NCI-H1436 treated with DMSO at 0.1 percent for 48 hours (cell line): ENCODE data around the gene TREM1.
A peak's percentile ranks its signal among the peaks of the same experiment; 100 is the strongest.
"Not testable (repeated sequence)": the region's sequence is repeated elsewhere in the genome, so short reads cannot be mapped to it uniquely, and the experiment has no call there.

Source experiments
- DNase-seq: peaks from one replicate; lab custom pipeline; 2025; lab: John Stamatoyannopoulos, UW

Gene TREM1

DNA sequence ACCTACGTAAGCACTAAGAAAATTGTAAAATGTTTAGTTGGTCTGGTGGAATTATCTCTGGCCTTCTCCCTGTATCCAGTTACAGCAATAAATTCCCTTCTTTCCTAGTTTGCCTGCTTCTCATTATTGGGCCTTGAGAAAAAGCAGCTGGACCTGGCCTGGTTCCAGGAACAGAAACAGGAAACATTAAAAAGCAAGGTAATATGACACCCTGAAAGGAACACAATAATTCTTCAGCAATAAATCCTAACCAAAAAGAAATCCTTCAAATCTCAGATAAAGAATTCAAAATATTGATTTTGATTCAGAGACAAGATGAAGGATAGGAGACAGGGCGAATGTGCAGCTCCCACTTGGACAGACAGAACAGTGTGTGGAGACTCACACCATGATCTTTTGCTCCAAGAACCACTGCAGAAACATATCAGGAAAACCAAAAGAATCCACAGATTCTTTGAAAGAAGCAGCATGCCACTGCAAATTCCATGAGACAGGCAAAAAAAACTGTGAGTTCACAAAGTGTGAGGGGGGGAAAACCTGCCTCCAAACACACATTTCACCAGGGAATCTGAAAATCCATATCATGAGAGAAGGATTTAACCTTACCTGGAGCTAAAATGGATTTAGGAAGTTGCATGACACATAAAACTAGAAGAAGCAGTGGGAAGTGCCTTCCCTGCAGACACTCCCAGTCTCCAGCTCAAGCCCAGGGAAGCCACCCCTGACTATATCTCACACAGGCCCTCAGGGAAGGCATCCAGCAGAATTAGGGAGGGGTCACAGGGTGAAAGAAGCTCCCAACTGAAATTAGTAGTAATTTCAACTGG, 28.9 kb downstream of the TREM1 start:
- no peak for DNase-seq

DNA sequence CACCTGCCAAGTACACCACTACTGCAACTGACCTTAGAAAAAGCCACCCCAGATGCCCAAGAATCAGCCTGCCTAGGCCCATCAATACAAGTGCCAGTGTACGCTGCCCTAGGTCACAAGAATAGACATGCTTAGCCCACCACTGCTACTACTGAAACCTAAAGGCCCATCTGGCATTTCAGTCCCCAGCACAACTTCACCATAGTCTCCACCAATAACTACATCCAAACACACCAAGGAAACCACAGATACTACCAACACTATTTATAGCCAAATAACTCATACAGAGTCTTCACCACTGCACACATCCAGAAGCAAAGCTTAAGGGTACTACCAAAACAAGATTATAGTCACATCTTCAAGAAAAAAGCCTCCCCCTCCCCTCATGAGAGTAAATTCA, 30.1 kb downstream of the TREM1 start:
- DNase-seq = no peak

DNA sequence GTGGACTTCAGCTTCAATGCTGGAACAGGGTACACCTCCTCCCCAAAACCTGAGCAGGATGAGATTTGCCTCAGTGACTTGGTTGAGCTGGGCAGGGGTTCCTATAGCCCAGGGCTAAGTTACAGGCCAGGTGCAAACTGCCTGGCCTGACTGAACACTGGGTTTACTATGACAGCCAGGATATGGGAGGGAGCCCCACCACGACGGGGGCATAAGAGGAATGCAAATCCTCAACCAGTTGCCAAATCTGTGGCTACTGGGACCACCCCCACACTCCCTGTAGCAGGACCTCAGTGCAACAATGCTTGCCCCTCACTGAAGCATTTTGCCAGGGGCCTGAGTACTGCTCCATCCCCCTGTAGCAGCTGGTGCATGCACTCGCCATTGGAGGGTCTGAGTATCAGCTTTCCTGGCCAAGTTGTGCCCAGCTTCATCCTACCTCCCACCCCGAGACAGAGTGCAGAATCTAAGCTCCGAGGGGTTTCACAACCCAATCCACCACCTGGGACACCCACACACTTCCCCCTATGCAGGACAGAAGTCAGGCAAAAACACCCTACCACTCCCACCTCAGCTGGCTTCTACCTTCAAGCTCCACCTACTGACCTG, 30.7 kb downstream of the TREM1 start:
- DNase-seq = no peak

DNA sequence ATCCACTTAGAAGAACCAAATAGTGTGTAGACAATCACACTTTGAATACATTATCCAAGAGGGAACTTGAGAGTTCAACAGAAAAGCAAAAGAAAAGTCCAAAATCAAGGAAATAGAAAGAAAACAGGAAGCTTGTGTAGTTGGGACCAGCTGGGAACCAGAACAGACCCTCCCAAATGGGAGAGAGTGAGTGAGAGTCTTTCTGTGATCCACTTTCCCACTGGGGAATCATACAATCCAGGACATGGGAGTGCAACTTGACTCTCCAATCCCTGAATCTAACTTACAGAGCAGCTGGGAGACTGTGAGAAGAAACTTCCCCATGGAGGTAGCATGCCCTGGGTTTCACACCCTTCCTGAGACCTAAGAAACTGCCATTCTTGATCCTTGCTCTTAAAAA, 31.4 kb downstream of the TREM1 start:
- no peak for DNase-seq

DNA sequence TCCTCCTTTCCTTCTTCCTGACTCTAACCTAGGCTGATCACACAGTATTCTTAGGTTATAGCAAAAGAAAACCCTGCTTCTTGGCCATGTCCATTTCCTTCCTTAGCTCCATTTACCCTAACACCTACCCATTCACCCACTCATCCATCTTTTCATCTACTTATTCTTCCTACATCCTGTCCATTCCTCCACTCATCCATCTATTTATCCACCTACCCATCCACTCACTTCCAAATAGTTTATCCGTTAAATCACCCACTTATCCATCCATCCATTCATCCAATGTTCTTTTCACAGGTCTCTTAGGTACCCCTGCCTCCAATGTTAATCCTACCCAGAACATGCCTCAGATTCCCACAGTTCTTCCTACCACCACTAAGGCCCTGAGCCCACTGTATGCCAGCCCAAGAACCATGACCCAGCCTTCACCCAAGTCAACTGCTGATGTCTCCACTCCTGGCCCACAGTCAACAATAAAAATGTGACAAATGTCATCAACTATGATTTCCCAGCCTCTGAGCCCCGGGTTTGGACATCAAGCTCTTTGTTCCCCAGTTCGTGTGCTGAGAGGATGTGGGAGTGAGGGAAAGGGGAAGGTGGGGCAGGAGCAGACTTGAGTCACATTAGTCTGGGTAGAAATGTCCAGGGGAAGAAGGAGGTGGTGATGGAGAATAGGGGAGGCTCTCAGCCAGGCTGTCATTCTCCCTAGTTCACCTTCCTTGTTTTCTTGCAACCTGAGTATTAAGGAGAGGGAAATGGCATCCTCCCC, 33.9 kb downstream of the TREM1 start:
- no peak for DNase-seq

DNA sequence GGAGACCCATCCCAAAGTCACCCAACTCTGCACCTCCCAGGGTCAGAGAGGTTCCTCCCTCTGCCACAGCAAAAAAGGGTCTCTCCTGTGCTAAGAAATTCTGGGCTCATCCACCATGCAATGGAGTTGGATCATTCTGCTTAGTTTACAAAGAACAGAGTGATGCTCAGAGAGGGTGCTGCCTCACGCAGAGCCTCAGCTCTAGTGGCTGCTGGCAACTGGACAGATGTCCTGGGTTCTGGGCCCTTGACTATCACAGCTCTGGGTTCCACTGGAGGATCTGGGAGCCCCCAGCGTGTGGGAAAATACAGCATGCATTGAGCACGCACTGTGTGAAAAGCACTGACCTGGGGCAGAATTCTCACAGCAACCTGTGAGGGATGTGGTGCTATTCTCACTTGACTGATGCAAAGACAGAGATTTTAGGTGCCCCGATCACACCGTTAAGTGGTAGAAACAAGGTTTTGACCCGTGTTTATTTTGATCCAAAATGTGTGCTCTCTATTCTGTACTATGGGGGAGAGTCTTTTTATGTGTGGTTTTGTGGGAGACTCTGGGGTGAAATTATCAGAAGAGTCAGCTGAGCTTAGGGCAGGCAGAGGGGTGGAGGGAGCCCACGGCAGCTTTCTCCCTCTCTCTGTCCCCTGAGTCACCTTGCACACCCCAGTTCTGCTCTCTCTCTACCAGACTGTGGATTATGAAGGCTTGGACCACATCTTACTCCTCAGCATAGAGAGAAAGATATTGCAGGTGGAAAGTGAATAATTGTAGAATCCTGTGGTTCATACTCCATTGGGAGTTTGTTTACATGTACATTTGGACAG, 38.4 kb downstream of the TREM1 start:
- no peak for DNase-seq

DNA sequence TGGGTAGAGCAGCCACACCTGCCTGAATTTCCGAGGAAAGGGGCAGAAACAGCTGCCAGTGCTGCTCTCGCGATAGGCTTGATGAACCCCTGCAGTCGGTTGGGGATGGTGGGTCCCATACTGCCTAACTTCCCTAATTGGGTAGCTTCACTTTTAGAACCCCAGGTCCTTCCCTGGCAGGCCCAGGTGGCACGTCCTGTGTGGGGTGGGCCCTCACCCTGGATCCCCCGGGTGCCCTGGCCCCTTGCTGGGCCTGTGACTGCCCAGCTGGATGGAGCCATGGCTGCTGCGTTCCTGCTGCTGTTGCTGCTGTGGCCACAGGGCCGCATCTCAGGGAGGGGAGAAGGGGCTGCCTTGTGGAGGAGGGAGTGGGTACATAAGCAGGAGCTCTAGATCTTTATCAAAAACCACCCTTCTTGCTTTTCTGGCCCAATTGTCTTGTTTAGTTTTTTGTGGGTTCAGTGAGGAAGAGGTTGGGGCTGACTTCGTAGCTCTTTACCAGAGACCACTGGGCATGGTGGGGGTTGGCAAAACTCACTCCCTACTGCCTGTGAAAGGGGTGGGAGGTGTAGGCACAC, 39.1 kb downstream of the TREM1 start:
- no peak for DNase-seq

DNA sequence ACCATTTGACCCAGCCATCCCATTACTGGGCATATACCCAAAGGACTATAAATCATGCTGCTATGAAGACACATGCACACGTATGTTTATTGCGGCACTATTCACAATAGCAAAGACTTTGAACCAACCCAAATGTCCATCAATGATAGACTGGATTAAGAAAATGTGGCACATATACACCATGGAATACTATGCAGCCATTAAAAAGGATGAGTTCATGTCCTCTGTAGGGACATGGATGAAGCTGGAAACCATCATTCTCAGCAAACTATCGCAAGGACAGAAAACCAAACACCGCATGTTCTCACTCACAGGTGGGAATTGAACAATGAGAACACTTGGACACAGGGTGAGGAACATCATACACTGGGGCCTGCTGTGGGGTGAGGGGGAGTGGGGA, 40.0 kb downstream of the TREM1 start:
- not testable (repeated sequence) for DNase-seq

DNA sequence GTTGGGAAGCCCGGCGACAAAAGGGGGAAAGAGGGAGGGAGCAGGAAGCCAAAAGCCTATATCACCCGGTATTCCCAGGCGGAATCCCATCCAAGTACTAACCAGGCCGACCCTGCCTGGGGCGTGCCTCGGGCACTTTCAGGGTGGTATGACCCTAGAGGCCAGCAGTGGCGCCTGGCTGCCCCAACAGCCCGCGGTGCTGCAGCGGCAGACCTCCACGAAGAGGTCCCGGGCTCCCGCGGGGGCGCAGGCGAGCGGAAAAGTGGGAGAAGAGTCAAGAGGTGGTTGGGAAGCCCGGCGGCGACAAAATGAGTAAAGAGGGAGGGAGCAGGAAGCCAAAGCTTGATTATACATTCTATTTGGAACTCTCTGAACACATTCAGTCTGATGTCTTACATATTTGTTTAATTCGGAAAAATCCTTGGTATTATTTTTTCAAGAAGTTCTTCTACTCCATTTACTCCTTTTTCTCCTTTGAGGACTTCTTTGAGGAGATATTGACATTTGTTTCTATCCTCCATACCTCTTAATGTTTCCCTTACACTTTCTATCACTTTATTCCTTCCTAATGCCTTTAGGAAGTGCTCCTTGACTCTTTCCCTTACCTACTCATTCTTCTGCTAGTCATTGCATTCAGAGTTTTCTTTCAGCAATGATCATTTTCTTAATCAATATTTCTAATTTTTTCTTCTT, 46.9 kb downstream of the TREM1 start:
- no peak for DNase-seq

DNA sequence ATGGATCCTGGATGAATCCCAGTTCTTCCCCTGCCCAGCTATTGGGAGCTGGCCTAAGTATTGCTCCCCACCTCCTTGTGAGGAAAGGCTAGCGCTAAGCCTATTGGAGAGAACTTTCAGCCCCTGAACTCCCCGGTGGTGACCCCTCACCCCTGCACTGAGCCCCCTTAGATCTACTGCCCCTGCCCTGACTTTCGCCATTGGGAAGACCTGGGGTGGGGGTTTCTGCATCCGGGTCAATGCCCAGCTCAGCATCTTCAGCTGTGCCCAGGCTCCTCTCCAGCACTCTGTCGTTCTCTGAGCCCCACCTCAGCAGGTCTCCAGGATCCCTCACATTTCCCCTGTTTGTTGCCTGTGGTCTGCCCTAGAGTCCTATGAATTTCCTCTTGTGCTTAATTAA, 49.4 kb downstream of the TREM1 start:
- no peak for DNase-seq

DNA sequence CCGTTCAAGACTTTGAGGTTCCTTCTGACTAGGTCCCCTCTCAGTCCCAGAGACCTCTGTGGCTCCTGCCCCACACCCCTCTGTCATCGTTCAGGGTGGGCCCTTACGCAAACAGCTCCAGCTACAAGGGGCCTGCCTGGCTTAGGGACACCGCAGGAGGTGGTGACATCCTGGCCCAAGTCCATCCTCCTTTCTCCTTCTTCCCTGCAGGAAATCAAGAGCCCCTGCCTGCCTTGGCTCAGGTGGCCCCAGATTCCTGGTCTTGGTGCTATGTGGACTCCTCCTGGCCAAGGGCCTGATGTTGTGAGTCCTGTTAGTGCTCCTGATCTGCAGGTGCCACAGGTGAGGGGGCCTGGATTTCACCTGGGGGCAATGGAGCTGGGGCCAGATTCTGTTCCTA, 50.2 kb downstream of the TREM1 start:
- no peak for DNase-seq

DNA sequence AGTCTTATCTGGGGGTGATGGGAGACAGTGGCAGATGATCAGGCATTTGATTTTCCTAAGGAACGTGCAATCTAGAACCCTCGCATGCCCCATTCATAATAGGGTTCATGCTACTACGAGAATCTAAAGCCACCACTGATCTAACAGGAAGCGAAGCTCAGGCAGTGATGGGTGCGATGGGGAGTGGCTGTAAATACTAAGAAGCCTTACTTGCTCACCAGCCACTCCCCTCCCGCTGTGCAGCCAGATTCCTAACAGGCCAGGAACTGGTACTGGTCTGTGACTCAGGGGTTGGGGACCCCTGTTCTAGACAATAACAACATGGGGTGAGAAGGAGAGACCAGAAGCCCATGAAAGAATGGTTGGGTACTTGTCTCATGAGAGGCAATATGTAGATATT, 53.8 kb downstream of the TREM1 start:
- DNase-seq = no peak

DNA sequence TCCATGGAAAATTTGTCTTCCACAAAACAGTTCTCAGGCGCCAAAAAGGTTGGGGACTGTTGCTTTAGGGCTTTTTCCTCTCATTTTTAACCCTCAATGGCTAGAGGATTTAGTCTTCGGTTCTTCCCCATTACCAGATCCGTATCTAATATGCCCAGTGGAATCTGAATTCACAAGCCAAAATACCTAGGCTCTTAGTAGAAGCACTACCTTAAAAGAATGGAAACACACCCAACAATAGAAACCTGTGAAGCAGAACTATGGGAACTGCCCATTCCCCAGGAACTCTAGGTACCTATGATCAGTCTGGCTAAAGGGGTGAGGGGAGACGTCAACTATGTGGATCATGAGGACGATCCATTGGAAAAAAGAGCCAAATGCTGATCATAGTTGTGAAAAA, 55.2 kb downstream of the TREM1 start:
- no peak for DNase-seq

DNA sequence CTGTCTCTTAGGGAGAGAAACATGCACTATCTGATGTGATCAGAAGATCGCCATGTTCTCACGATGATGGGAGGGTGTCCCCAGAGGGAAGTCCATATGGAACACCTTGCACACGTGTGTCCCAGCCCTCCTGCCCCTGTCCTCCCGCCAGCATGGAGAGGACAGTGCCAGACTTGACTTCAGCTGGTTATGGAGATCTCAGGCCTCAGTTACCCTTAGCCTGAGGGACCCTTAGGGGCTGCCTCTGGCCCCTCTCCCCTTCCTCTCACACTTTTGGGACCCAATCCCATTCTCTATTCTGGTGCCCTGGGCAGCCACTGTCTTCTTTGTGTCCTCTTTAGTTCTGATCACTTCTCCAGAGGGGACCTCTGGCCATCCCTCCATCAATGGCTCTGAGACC, 56.8 kb downstream of the TREM1 start:
- no peak for DNase-seq

DNA sequence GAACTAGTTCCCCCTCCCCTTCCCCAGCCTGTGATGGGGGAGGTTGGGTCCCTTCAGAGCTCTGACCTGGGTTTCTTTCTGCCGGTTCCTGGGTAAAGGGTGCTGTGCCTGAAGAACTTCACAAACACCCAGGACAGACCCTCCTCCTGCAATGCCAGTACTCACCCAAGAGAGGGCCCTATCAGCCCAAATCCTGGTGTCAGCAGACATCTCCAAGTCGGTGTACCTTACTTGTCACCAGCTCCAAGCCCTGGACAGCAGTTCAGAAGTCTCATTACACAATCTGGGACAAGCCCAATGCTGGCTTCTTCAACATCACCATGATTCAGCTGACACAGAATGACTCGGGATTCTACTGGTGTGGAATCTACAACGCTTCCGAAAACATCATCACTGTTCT, 57.9 kb downstream of the TREM1 start:
- no peak for DNase-seq

DNA sequence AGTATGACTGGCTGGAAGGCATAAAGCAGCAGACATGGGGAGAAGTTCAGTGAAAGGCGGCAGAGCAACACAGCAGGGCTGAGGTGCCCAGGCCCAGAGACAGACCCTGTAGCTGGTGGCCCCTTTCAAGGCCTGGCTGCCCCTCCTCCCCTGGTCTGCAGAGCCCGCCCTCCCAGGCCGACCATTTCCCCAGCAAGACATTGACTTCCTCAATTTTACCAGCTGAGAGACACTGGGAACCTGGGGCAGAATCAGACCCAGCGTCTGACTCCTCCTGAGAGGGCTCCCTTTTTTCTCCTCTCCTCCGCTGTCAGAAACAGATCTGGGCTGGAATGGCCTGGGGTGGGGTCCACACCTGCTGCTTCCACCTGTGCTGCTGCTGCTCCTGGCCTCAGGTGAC, 58.4 kb downstream of the TREM1 start, which contains the start of gene TREML4:
TREML4 (plus strand) TSS at position 254 of the 400 bp plus-strand sequence; CDS start at position 333, 79 bp downstream.
- DNase-seq = no peak

DNA sequence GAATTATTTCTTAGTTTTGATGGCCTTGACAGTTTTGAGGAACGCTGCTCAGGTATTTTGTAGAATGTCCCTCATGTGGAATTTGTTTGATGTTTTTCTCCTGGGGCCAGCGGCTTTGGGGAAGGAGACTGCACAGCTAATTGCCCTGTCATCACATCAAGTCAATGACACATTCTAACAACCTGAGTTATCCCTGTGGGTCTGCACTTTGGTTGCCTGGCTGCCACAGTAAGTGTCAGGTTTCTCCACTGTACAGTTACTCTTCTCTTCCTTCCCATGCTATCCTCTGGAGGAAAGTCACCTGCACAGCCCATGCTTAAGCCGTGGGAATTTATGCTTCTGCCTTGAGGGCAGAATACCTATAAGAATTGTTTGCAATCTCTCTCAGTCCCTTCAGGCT, 59.7 kb downstream of the TREM1 start:
- DNase-seq = peak; percentile 51

DNA sequence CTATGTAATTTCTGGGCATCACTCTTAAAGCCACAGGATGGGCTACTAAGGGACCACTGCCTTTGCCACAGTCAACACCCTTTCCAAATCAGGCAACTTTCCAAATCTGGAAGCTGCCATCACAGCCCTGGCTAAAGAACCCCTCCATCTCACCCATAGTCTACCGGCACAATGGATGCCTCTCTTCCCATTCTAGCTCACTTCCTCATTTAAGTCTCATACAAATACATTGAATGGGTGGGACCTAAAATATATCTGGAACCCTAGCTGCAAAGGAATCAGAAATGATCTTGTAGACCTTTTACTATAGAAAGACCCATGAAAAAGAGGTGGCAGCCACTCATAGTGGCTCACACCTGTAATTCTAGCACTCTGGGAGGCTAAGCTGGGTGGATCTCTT, 61.7 kb downstream of the TREM1 start:
- no peak for DNase-seq
